ENCODE results near the gene GRB2. TPM values are rescaled to one million over a fixed set of nuclear protein-coding genes. Genes with fewer than 3 reads are reported as not detected.

The GRB2 gene
- total and polyA plus RNA-seq, 5 donors = 66.7 to 150 (median 114) TPM

- 66% methylated on average over 7 of the region's 7 CpGs for WGBS
- DNase-seq (peak in 1 of 3 donors; percentile 54), ATAC-seq (no peak)
- no peaks in the 10 kb centered on the region for H3K27me3 ChIP-seq (ENCODE audit: control insufficient read depth, insufficient read depth)
- H3K27ac ChIP-seq (ENCODE audit: low read length) = no peak overlapping the region
- peaks cover 6% of the 10 kb centered on the region for H3K4me1 ChIP-seq (ENCODE audit: control insufficient read depth, insufficient read depth, low read length)
- H3K4me3 ChIP-seq (ENCODE audit: low read length) = no peak overlapping the region
- intact Hi-C loops (cut with DNase I) = no loop called here
- no peaks in the 10 kb centered on the region for H3K9me3 ChIP-seq (ENCODE audit: control insufficient read depth, low read length)
These were observed 131.3 kb downstream of the GRB2 start for GRCh38 chr17:75273977-75274708.

DNA sequence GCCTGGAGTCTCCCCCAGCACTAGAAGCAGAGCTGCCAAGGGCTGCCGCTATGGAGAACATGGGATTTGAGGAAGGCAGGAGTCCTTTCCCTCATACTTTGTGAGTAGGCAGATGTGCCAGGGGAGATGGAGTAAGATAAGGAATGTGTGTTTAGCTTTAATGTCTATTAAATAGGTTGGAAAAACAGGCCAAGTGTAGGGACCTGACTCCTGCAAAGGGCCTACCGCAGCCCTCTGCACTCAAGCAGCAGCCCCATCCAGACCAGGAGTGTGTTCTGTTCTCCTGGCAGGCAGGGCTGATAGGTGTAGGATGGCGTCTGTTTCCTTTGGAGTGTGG is 132.7 kb downstream of the GRB2 start:
- no peaks in the 10 kb centered on the region for H3K27me3 ChIP-seq (ENCODE audit: control insufficient read depth, insufficient read depth)
- H3K4me1 ChIP-seq (ENCODE audit: control insufficient read depth, insufficient read depth, low read length) = peaks cover 6% of the 10 kb centered on the region
- H3K4me3 ChIP-seq (ENCODE audit: low read length) = no peak overlapping the region
- intact Hi-C loops (cut with DNase I) = no loop called here
- H3K9me3 ChIP-seq (ENCODE audit: control insufficient read depth, low read length) = no peaks in the 10 kb centered on the region
- WGBS = 52% methylated on average over 3 of the region's 3 CpGs
- DNase-seq = no peak
- H3K27ac ChIP-seq (ENCODE audit: low read length) = no peak overlapping the region
- no peak for ATAC-seq

- Histone ChIP-seq H3K27ac (ENCODE audit: low read length) (peak overlapping the region; percentile 15), H3K4me3 (ENCODE audit: low read length) (peak overlapping the region; percentile 83), H3K9me3 (ENCODE audit: control insufficient read depth, low read length) (no peaks in the 10 kb centered on the region), H3K4me1 (ENCODE audit: control insufficient read depth, insufficient read depth, low read length) (peaks cover 6% of the 10 kb centered on the region), H3K27me3 (ENCODE audit: control insufficient read depth, insufficient read depth) (no peaks in the 10 kb centered on the region)
- WGBS = 55% methylated on average over 24 of the region's 24 CpGs
- intact Hi-C loops (cut with DNase I) = no loop called here
- DNase-seq (peak; percentile 77 to 91 (median 84)), ATAC-seq (peak; percentile 10 to 32)
These were observed 133.3 kb downstream of the GRB2 start for GRCh38 chr17:75271955-75272847.

DNA sequence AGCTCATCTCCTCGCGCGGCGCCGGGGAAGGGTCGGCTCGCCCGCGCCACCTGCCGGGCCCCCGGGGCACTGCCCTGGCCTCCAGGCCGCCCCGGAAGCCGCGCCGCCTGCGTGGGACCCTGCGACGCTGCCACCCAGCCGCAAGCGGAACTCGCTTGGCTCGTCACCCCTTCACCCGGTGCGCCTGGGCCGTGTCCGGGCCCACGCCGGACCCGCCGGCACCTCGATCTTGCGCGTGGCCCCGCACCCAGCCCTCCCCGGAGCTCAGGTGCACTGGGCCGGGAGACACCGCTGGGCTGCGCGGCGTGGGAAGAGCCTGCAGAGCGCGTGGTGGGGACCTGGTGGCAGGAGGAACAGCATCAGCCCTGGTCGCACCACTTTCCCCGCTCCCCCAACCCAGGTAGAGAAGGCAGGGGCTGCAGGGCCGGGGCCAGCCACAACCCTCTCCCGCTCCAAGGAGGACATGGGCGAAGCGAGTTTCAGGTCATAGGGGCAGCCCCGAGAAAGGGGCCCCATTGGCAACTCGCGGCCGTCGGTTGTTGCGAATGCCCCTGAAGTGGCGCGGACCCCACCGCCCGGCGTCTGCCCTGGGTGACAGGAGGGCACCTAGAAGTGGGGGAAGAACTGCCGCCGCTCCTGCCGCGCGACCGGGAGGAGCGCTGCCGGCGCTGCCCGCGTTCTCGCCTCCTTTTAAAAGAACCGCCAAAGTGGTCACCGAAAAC is 134.1 kb downstream of the GRB2 start:
- peak; percentile 72 to 85 for ATAC-seq
- peak overlapping the region; percentile 37 for H3K27ac ChIP-seq (ENCODE audit: low read length)
- intact Hi-C loops (cut with DNase I) = no loop called here
- H3K4me3 ChIP-seq (ENCODE audit: low read length) = peak overlapping the region; percentile 83
- no peaks in the 10 kb centered on the region for H3K9me3 ChIP-seq (ENCODE audit: control insufficient read depth, low read length)
- peak; percentile 83 to 94 (median 93) for DNase-seq
- WGBS = under 1% methylated on average over 74 of the region's 74 CpGs
- no peaks in the 10 kb centered on the region for H3K27me3 ChIP-seq (ENCODE audit: control insufficient read depth, insufficient read depth)
- peaks cover 6% of the 10 kb centered on the region for H3K4me1 ChIP-seq (ENCODE audit: control insufficient read depth, insufficient read depth, low read length)

- Histone ChIP-seq H3K27me3 (ENCODE audit: control insufficient read depth, insufficient read depth) (no peaks in the 10 kb centered on the region), H3K4me3 (ENCODE audit: low read length) (peak within 1 kb of the TSS; percentile 83), H3K4me1 (ENCODE audit: control insufficient read depth, insufficient read depth, low read length) (peaks cover 6% of the 10 kb centered on the region), H3K27ac (ENCODE audit: low read length) (peak within 1 kb of the TSS; percentile 92), H3K9me3 (ENCODE audit: control insufficient read depth, low read length) (no peaks in the 10 kb centered on the region)
- no peak for DNase-seq
- ATAC-seq = no peak
- WGBS = 1% methylated on average over 39 of the region's 39 CpGs
- intact Hi-C loops (cut with DNase I) = no loop called here
These were observed 134.6 kb downstream of the GRB2 start, which contains the start of gene MIF4GD for GRCh38 chr17:75270966-75271232. Gene MIF4GD, minus strand, starts transcription at chr17:75271231. Its CDS starts 1,036 bp downstream, at chr17:75270195.

GRCh38 chr17:75270218-75270965 is 135.1 kb downstream of the GRB2 start:
- peak; percentile 71 to 88 (median 86) for DNase-seq
- peak overlapping the region; percentile 92 for H3K27ac ChIP-seq (ENCODE audit: low read length)
- peak; percentile 56 to 73 for ATAC-seq
- intact Hi-C loops (cut with DNase I) = no loop called here
- H3K9me3 ChIP-seq (ENCODE audit: control insufficient read depth, low read length) = no peaks in the 10 kb centered on the region
- H3K4me1 ChIP-seq (ENCODE audit: control insufficient read depth, insufficient read depth, low read length) = peaks cover 6% of the 10 kb centered on the region
- no peaks in the 10 kb centered on the region for H3K27me3 ChIP-seq (ENCODE audit: control insufficient read depth, insufficient read depth)
- H3K4me3 ChIP-seq (ENCODE audit: low read length) = peak overlapping the region; percentile 83
- WGBS = under 1% methylated on average over 47 of the region's 47 CpGs

DNA sequence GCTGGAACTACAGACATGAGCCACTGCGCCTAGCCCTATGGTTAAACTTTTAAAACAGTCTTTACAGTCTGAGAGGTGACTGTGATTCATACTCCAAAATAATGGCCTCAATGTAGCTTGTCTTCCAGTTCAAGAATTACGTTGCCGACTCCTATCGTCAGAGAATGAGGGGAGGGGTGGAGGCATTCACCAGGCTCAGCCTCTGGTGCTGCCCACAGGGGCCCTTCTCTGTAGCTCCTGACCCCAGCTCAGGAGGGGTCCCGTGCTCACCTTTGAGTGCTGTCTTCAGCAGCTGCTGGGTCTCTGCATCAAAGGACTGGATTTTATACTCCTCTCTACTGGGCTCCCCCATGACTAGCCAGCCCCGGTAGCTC is 135.6 kb downstream of the GRB2 start:
- intact Hi-C loops (cut with DNase I) = no loop called here
- DNase-seq (no peak), ATAC-seq (no peak)
- H3K4me3 ChIP-seq (ENCODE audit: low read length) = peak overlapping the region; percentile 83
- peaks cover 6% of the 10 kb centered on the region for H3K4me1 ChIP-seq (ENCODE audit: control insufficient read depth, insufficient read depth, low read length)
- H3K27ac ChIP-seq (ENCODE audit: low read length) = peak overlapping the region; percentile 92
- 21% methylated on average over 6 of the region's 6 CpGs for whole genome bisulfite sequencing
- no peaks in the 10 kb centered on the region for H3K9me3 ChIP-seq (ENCODE audit: control insufficient read depth, low read length)
- no peaks in the 10 kb centered on the region for H3K27me3 ChIP-seq (ENCODE audit: control insufficient read depth, insufficient read depth)

Small RNA genes lying within 50 kb of the gene (microRNA-seq; reads per million reads assigned to microRNA genes)
- gene MIR3678 = 0 reads per million in 2 donors

Other genes with a start within 250 kb of the GRB2 start
- 100 to 1,000 TPM; 249 to 272 (median 257) TPM for gene SUMO2, start 222.7 kb downstream of the GRB2 start, total RNA-seq
- 99.1 TPM for gene SUMO2, start 222.7 kb downstream of the GRB2 start, polyA plus RNA-seq
- 10 to 100 TPM; 31.3 to 36.1 (median 34.2) TPM for gene NUP85, start 200.0 kb downstream of the GRB2 start, total RNA-seq
- 16.3 TPM for gene NUP85, start 200.0 kb downstream of the GRB2 start, polyA plus RNA-seq
- 10 to 100 TPM; 22.9 to 34.8 (median 26.9) TPM for gene GGA3, start 144.1 kb downstream of the GRB2 start, total RNA-seq
- 15.7 TPM for gene GGA3, start 144.1 kb downstream of the GRB2 start, polyA plus RNA-seq
- 100 to 1,000 TPM in 1 of 4 donors, 10 to 100 TPM in 3; 91.5 to 110 (median 99.6) TPM for gene MRPS7, start 143.8 kb downstream of the GRB2 start, total RNA-seq
- 113 TPM for gene MRPS7, start 143.8 kb downstream of the GRB2 start, polyA plus RNA-seq
- 10 to 100 TPM; 15.1 to 20.5 (median 17.8) TPM for gene MIF4GD, start 134.4 kb downstream of the GRB2 start, total RNA-seq
- 14.6 TPM for gene MIF4GD, start 134.4 kb downstream of the GRB2 start, polyA plus RNA-seq
- gene SLC25A19, start 116.2 kb downstream of the GRB2 start, total RNA-seq = 10 to 100 TPM in 2 of 4 donors, 1 to 10 TPM in 2; 8.4 to 23.5 (median 14.8) TPM
- gene SLC25A19, start 116.2 kb downstream of the GRB2 start, polyA plus RNA-seq = 14.2 TPM
- 10 to 100 TPM; 40.3 to 54.6 (median 50.3) TPM for gene TMEM94, start 51.0 kb upstream of the GRB2 start, total RNA-seq
- gene TMEM94, start 51.0 kb upstream of the GRB2 start, polyA plus RNA-seq = 41.0 TPM
- 10 to 100 TPM; 38.0 to 50.4 (median 46.4) TPM for gene CASKIN2, start 109.9 kb upstream of the GRB2 start, total RNA-seq
- gene CASKIN2, start 109.9 kb upstream of the GRB2 start, polyA plus RNA-seq = 25.9 TPM
- gene TSEN54, start 110.8 kb upstream of the GRB2 start, total RNA-seq = 1 to 10 TPM; 5.9 to 7.1 (median 6.8) TPM
- 9.6 TPM for gene TSEN54, start 110.8 kb upstream of the GRB2 start, polyA plus RNA-seq
- gene LLGL2, start 120.0 kb upstream of the GRB2 start, total RNA-seq = 10 to 100 TPM in 1 of 4 donors, 1 to 10 TPM in 3; 5.7 to 10.4 (median 7.6) TPM
- gene LLGL2, start 120.0 kb upstream of the GRB2 start, polyA plus RNA-seq = 8.6 TPM
- 100 to 1,000 TPM in 1 of 4 donors, 10 to 100 TPM in 3; 75.8 to 131 (median 93.4) TPM for gene MYO15B, start 182.1 kb upstream of the GRB2 start, total RNA-seq
- 70.9 TPM for gene MYO15B, start 182.1 kb upstream of the GRB2 start, polyA plus RNA-seq
- 10 to 100 TPM in 2 of 4 donors, 1 to 10 TPM in 2; 6.9 to 12.2 (median 9.6) TPM for gene SMIM5, start 227.8 kb upstream of the GRB2 start, total RNA-seq
- gene SMIM5, start 227.8 kb upstream of the GRB2 start, polyA plus RNA-seq = 13.5 TPM